DMS79 treated with DMSO at 0.1 percent for 48 hours (cell line): ENCODE results near the gene CACNG7.

Source experiments
- DNase-seq: peaks from one replicate; lab custom pipeline; 2025; lab: John Stamatoyannopoulos, UW

The CACNG7 gene

DNA sequence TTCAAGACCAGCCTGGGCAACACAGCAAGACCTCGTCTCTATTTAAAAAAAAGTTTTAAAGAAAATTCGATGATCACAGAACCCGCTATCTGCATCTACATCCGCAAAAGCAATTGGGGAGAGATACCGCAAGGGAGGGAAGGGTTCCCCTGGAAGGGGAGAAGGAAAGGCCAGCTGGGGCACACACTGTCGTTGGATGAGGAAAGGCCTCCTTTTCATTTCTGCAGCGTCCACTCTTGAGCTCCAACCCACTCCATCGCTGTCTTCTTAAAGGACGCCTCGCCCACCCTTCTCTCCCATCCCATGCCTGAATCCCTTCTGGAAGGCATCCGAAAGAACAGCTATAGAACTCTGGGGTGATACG is 30.3 kb upstream of the CACNG7 start:
- DNase-seq: no peak

DNA sequence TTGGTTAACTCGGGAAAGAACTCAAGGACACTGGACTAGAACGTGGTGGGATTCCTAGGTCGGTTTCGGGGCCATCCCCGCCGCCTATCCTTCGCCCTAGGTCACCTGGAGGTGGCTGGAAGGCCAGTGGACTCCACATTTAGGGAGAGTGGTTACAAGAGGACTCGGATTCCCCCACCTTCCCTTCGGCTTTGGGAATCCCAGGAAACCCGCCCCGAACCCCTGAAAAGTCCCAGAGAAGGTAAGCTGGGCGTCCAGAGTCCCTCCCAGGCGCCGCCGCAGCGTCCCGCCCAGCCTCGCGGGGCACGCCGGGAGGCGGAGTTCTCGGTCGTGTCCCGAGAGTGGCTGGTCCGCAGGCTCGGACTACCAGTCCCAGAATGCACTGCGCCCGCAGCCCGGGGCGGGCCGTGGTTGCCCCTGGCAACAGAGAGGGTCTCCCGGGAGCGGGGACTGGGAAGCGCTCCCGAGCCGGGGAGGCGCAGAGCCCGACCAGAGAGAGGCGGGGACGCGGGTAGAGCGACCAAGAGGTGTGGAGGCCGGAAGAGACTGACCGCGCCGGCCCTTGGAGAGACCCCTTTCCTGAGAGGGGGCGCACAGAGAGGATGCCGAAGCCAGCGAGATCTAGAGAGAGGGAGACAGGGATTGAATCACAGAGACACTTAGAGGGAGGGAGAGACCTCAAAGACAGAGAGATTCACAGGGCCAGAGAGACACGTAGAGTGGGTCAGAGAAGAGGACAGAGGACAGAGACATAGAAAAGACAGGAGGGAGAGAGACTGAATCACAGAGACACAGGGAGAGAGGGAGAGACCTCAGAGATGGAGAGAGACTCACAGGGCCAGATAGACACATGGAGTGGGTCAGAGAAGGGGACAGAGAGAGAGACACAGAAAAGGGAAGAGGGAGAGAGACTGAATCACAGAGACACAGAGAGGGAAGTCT is 29.7 kb upstream of the CACNG7 start:
- peak; percentile 90 for DNase-seq

DNA sequence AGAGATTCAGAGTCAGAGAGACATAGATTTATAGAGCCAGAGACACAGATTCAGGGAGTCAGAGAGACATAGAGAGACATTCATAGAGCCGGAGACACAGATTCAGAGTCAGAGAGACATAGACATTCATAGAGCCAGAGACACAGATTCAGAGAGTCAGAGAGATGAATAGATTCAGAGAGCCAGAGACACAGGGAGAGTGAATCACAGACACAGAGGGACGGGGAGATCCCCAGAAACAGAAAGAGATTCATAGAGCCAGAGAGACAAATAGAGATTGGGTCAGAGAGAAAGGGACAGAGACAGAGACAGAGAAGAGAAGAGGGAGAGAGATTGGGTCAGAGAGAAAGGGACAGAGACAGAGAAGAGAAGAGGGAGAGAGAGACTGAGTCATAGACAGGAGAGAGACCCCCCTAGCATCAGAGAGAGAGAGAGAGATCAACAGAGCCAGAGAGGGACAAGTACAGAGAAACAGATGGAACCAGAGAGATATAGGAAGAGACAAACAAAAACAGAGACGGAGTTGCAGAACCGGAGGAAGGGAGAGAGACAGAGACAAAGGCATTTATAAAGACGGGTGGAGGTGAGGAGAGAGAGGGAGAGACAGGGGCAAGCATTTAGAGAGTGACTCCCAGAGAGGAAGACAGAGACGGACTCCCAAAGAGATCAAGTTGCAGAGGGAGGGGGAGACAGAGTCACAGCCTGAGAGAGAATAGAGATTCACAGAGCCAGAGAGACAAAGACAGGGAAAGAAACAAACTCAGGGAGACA is 28.2 kb upstream of the CACNG7 start:
- DNase-seq: no peak

DNA sequence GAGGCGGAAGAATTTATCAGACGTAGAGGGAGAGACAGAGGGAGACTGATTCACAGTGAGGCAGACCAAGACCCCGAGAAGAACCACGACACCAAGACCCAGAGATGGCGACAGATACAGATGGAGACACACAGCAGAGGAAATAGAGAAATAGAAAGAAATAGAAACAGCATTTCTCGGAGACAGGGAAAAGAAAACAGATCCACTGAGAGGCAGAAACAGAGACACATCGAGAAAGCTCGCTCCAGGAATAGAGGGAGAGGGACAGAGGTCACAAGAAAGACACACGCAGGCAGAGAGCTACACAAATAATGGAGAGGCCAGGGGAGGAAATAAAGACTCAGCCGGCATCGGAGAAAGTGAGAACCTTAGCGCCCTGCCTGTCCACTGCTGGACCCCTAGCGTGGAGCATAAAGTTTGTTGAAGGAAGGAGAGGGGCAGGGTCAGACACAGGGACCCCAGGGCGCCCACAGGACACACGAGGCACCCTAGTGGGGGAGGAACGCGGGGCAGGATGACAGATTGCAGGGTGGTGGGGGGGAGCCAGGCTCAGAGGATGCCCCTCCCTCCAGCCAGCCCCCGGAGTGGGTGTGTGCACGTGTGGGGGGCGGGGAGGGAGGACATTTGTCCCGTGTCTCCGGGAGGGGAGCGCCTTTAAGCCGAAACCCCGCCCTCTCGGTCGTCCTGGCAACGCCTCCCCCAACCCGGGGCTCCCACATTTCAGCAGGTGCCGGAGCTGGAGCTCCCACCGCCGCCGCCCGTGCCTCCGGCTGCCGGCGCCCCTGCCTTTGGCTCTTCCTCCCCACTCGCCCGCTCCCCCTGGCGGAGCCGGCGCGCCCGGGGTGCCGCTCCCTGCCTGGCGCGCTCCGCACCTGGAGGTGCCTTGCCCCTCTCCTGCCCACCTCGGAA is 27.3 kb upstream of the CACNG7 start, which contains the start of gene PRKCG:
Gene PRKCG (plus strand): TSS at position 716 of the 909 bp plus-strand sequence. CDS start 298 bp downstream, outside the sequence.
- peak; percentile 41 for DNase-seq

DNA sequence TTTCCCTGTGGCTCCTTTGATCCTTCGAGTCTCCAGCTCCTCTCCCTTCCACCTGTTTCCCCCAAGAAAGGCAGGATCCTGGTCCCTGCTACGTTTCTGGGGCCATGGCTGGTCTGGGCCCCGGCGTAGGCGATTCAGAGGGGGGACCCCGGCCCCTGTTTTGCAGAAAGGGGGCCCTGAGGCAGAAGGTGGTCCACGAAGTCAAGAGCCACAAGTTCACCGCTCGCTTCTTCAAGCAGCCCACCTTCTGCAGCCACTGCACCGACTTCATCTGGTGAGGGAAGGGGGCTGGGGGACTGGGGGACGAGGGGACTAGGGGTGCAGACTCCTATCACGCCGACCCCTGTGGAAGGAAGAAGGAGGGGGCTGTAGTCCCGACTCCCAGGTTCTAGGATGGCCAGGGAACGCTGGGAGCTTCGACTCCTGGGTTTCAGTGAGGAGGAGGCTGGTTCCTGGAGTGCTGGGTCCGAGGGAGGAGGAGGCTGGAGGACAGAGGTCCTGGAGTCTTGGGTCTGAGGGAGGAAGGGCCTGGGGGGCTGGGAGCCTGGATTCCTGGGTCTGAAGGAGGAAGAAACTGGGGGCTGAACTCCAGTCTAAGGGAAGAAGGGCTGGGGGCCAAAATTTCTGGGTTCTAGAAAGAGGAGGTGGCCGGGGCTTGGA is 26.6 kb upstream of the CACNG7 start:
- no peak for DNase-seq

DNA sequence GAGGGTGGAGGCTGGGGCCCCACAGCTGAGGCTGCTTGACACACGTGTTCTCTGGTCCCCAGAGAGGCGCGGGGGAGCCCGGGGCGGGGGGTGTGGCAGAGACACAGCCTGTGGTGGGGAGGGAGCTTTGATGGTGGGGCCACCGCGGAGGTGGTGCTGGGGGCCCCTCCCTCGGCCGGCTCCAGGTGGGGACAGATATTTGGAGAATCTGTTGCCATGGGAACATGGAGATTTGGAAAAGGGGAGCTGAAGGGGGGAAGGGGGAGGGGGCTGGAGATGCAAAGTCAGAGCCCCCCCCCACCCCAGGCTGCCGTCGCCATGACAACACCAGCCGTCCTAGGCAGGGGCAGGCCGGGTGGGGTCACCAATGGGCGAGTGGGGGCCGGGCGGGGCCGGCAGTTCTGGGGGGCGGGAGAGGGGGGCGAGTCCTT is 25.8 kb upstream of the CACNG7 start:
- DNase-seq: no peak

DNA sequence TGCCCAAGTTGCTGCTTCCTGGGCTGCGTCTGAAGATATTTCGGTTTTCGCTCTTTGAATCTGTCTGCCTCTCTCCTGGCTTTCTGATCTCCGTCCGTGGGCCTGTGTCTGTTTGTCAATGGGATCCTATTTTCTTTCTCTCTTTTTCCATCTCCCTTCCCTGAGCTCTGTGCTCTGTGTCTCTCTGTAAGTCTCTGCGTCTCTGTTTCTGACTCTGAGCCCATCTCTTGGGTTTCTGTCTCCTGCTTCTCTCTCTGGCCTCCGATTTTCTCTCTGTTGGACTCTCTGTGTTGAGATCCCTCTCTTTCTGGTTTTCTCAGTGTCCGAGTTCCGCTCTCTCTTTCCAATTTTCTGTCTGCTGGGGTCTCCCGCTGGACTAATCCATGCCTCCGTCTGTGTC is 25.3 kb upstream of the CACNG7 start:
- DNase-seq: no peak

DNA sequence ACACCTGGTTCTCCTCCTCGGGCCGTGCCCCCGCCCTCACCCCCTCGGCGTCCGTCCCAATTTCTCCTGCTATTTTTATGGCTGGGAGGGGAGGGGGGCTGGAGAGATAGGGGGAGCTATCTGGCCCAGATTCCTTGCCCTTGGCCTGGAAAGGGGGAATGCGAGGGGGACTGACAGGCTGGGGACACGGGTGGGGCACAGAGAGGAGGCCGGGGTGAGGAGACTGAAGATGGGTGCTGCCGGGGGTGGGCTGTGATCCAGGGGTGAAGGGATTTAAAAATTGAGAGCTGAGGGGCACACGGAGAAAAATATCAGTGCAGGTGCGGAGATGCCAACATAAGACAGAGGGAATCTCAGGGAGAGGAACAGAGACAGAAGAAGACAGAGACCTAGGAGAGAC is 24.8 kb upstream of the CACNG7 start:
- no peak for DNase-seq

DNA sequence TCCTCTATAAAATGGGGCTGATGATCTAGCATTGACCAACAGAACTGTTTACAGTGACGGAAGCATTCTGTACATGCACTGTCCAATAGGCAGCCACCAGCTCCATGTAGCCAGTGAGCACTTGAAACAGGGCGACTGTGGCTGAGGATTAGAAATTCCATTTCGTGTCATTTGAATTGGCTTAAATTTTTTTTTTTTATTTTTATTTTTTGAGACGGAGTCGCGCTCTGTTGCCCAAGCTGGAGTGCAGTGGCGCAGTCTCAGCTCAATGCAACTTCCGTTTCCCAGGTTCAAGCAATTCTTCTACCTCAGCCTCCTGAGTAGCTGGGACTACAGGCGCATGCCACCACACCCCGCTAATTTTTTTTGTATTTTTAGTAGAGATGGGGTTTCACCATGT is 24.0 kb upstream of the CACNG7 start:
- DNase-seq: no peak

DNA sequence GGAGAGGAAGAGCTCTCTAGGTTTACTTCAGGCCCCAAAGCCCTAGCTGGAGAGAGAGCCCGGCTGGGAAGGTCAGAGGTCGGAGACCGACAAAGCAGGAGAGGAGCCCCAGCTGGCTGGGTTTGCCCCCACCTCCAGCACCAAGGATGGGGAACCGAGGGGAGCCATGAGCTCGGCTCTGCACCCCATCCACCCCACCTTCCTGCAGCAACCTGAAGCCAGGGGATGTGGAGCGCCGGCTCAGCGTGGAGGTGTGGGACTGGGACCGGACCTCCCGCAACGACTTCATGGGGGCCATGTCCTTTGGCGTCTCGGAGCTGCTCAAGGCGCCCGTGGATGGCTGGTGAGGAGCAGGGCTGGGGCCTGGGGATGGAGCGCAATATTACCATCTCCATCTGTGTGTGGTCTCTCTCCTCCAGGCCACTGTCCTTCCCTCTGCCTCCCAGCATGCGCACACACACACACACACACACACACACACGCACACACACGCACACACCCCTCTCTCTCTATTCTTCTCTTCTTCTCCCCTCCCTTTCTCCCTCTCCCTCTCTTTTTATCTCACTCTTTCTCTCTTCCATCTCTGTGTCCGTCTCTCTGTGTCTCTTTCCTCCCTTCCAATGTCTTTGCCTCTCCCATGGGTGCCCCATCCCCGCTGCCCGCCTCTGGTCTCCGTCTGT is 16.6 kb upstream of the CACNG7 start:
- no peak for DNase-seq

DNA sequence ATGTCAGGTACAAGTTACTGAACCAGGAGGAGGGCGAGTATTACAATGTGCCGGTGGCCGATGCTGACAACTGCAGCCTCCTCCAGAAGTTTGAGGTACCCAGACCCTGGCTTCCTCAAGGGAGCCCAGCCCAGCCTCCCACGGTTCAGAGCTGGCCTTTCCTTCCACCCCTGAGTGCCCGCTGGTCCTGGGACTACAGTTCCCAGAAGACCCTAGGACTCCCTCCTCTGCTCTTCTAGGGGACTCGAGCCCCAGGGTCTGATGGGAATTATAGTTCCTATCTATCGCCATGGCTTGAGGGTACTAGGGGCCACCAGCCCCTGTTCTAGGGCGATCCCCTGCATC is 16.1 kb upstream of the CACNG7 start:
- no peak for DNase-seq

DNA sequence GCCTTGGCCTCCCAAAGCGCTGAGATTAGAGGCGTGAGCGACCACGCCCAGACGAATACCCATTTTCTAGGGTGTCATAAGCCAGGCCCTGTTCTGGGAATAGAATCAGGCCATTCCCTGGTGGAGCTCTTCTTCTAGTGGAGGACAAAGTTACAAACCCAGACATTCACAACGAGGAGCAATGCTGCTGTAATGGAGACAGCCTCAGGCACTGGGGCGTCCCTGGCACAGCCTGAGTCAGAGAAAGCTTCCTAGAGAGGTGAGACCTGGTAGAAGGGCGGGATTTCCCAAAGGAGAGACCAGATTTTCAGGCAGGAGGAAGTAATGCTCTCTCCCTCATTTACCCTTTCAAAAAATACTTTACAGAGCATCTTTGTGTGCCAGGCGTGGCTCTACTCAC is 14.4 kb upstream of the CACNG7 start:
- DNase-seq: no peak

DNA sequence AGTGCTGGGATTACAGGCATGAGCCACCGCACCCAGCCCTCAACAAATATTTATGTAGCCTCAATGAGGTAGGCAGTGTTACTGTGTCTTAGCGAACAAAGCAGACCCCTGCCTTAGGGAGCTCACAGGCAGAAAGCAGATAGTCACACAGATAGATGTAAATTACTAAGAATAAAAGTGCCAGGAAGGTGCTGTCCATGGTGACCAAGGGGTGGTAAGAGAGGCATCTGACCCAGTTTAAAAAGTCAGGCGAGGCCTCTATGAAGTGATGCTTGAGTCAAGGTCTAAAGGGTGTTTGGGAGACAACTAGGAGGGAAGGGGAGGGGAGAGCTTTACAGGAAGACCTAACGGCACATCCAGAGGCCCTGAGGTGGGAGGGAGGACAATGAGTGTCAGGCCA is 12.4 kb upstream of the CACNG7 start:
- no peak for DNase-seq

DNA sequence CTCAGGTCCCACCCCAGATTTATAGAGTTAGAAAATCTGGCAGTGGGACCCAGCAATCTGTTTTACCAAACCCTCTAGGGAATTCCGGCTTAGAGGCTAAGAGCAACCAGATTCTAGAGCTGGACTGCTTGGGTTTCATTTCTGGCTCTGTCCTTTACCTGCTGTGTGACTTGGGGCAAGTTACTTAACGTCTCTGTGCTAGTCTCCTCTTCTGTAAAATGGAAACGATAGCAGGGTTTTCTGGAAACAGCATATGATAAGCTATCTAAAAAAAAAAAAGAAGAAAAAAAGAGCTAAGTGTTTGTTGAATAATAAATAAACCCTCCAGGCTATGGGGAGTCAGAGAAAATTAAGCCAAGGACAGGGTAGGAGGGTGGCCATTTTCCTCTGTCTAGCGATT is 11.6 kb upstream of the CACNG7 start:
- no peak for DNase-seq

DNA sequence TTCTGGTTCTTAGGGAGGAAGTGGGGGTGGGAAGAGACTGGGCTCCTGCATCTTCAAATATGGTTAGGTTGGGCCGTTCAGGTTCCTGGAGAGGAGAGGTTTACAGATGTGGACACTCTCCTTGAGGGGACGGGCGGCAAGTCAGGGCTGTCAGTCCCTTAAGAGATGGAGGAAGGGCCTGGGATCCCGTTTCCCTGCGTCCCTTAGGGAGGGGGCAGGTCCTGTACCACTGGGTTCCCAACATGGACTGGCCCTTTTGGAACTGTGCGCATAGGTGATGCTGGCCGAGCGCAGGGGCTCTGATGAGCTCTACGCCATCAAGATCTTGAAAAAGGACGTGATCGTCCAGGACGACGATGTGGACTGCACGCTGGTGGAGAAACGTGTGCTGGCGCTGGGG is 10.9 kb upstream of the CACNG7 start:
- DNase-seq: no peak

DNA sequence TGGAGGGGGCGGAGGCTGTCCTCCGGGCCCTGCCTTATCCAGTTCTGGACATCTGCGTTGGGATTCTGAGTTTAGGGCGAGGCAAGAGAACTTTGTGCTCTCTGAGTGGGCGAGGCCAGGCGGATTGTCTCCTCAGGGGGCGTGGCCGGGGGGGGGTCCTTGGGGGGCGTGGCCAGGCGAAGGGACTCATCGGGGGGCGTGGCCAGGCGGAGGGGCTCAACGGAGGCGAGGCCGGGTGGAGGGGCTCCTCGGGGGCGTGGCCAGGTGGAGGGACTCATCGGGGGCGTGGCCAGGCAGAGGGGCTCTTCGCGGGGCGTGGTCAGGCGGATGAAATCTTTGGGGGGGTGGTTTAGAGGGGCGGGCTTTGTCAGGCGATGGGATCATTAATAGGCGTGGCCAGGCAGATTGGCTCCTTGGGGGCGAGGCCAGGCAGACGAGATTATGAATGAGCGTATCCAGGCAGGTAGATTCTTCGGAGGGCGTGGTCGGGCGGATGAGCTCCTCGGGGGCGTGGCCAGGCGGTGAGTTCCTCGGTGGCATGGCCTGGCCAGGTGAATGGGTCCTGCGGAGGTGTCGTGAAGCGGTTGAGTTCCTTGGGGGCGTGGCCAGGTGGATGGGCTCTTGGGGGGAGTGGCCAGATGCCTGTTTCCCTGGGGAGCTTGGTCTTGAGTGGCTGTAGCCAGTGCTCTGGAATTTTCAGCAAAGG is 10.3 kb upstream of the CACNG7 start:
- no peak for DNase-seq

DNA sequence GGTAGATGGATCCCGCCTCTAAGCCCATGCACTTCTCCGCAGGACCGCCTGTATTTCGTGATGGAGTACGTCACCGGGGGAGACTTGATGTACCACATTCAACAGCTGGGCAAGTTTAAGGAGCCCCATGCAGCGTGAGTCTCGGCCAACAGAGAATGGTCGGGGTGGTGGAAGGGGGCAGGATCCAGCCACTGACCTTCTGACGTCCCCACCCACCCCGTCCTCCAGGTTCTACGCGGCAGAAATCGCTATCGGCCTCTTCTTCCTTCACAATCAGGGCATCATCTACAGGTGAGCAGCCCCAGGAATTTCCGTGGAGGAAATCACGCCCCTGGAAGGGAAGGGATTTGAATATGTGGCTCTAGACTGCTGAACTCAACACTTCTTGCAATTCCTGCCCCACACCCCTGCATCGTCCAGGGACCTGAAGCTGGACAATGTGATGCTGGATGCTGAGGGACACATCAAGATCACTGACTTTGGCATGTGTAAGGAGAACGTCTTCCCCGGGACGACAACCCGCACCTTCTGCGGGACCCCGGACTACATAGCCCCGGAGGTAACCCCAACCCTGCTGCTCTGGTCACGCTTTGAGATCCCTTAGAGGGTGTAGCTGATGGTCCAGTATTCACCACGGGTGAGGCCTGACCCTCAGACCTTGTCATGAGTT is 8.8 kb upstream of the CACNG7 start:
- no peak for DNase-seq

DNA sequence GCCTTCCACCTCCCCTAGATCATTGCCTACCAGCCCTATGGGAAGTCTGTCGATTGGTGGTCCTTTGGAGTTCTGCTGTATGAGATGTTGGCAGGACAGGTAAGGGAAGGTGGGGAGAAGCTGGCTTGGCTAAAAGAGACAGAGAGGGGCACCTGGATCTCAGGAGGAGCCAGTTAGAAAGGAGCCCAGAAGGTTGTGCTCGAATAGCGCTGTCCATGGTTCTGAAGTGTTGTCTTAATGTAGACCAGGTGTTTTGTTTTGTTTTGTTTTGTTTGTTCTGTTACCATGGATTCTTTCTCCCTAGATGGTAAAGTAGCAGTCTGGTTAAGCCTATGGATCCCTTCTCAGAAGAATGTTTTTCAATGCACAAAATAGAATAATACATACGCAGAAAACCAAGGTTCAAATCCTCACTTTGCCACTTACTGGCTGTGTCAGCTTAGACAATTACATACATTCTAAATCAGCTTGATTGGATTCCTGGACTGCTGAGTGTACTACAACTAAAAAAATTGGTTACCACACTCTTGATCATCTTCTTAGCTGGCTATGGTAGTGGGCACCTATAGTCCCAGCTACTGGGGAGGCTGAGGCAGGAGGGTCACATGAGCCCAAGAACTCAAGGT is 5.9 kb upstream of the CACNG7 start:
- no peak for DNase-seq

DNA sequence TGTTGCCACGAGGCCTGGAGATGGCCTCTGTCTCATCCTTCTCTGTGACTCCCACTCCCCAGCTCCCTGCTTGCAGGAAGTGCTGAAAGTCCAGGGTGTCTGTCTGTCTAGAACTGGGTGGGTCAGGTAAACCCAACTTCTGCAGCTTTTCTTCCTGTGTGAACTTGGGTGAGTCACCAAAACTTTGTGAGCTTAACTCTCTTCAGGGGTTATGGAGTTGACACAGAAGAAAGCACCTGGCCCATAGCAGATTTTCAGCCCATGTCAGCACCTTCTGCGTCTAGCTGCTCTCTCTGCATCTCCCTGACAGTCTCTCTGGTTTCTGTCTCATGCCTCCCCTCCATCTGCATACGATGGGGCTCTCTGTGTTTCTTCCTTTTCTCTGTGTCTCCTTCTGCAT is 4.2 kb upstream of the CACNG7 start:
- DNase-seq: no peak
